Gastroesophageal sphincter (tissue), 4 donors: Measurements from ENCODE around the gene ARFGAP2. TPM values are rescaled to one million over a fixed set of nuclear protein-coding genes. Genes with fewer than 3 reads are reported as not detected.

Source experiments
- ATAC-seq: fragments of 150-250 bp; one replicate; pipeline ENCODE4 v1.9.1; 2016; ENCODE audit warnings: mild to moderate bottlenecking, moderate library complexity
- H3K27ac ChIP-seq, 4 donors: fragments of 200-600 bp; sonication (generic) in 3 of 4; 1 replicate in 3 of 4; 2 replicates in 1 of 4; pipeline ENCODE4 v1.5.1; 2016 to 2019
- H3K27me3 ChIP-seq: fragments of 200-600 bp; sonication (generic); one replicate; pipeline ENCODE4 v1.5.1; 2019
- H3K36me3 ChIP-seq, 2 donors: fragments of 200-600 bp; sonication (generic); one replicate each; pipeline ENCODE4 v1.5.1; 2019; ENCODE audit warnings: control low read depth in 1 of 2
- H3K4me1 ChIP-seq, 3 donors: fragments of 200-600 bp; sonication (generic); 1 replicate in 2 of 3; 2 replicates in 1 of 3; pipeline ENCODE4 v1.5.1; 2016 to 2019; ENCODE audit warnings: control low read depth in 2 of 3
- H3K4me3 ChIP-seq, 2 donors: fragments of 200-600 bp; sonication (generic); one replicate each; pipeline ENCODE4 v1.5.1; 2019; ENCODE audit warnings: mild to moderate bottlenecking in 1 of 2, moderate library complexity in 1 of 2
- H3K9me3 ChIP-seq, 3 donors: fragments of 200-600 bp; sonication (generic); one replicate each; pipeline ENCODE4 v1.5.1; 2017 to 2019; ENCODE audit warnings: control low read depth in 2 of 3
- EP300 ChIP-seq: sonication (generic); formaldehyde crosslinking; IDR thresholded peaks from one replicate; pipeline ENCODE4 v1.6.1; 2017; ENCODE audit warnings: antibody characterized with exemption, mild to moderate bottlenecking
- POLR2A ChIP-seq, 2 donors: fragments of 450-650 bp; IDR thresholded peaks; one replicate each; pipeline ENCODE4 v1.6.1; 2017; ENCODE audit warnings: antibody characterized with exemption in 2 of 2, mild to moderate bottlenecking in 2 of 2, moderate library complexity in 1 of 2
- POLR2AphosphoS5 ChIP-seq: sonication (generic); formaldehyde crosslinking; IDR thresholded peaks from one replicate; pipeline ENCODE4 v1.6.1; 2017; ENCODE audit warnings: antibody characterized with exemption
- WGBS, 2 donors: methylation state at CpG; one replicate each; pipeline ENCODE4 v1.1.5; 2018; ENCODE audit warnings: low coverage in 1 of 2; 5-methylcytosine and 5-hydroxymethylcytosine counted together
- total RNA-seq, 4 donors: library from RNA; depleted of rRNA; stranded (reverse); fragments of >200 nt; gene quantifications; one replicate each; pipeline ENCODE4 v1.1.0, GENCODE V29; 2016
- TF ChIP-seq, protein P1 (sequence below), 4 experiments: fragments of 200-600 bp in 2 of 4; fragments of 450-650 bp in 2 of 4; sonication (generic) in 1 of 4; IDR thresholded peaks; one replicate each; pipeline ENCODE4 v1.5.1; 2017 to 2019; ENCODE audit warnings: antibody characterized with exemption in 4 of 4, mild to moderate bottlenecking in 2 of 4, moderate library complexity in 2 of 4

Gene ARFGAP2
- total RNA-seq, 4 donors from 2014 or later: 127 to 223 (median 198) TPM

DNA sequence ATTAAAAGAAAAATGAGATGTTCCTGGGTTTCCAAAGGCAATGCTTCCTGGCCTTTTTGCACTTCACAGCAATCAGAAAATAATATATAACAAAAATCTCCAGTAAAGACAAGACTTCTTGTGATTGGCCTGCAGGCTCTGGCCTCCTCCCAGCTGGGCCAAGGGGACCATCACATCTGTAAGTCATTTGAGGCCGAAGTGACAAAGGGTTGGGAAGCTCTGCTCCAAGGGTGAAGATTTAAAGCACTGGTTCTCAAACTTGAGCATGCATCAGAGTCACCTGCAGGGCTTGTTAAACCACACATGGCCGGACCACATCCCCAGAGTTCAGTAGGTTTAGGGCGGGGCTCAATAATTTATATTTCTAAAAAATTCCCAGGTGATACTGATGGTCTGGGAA, 32.1 kb downstream of the ARFGAP2 start:
- ATAC-seq: no peak
- H3K27me3 ChIP-seq: no peaks in the 10 kb centered on the region
- H3K27ac ChIP-seq: no peak overlapping the region
- H3K9me3 ChIP-seq: no peaks in the 10 kb centered on the region
- TF ChIP-seq POLR2AphosphoS5 (no peak), POLR2A (IDR thresholded peaks at IDR 0.05) (no peak), EP300 (no peak)
- TF ChIP-seq, protein P1, sequence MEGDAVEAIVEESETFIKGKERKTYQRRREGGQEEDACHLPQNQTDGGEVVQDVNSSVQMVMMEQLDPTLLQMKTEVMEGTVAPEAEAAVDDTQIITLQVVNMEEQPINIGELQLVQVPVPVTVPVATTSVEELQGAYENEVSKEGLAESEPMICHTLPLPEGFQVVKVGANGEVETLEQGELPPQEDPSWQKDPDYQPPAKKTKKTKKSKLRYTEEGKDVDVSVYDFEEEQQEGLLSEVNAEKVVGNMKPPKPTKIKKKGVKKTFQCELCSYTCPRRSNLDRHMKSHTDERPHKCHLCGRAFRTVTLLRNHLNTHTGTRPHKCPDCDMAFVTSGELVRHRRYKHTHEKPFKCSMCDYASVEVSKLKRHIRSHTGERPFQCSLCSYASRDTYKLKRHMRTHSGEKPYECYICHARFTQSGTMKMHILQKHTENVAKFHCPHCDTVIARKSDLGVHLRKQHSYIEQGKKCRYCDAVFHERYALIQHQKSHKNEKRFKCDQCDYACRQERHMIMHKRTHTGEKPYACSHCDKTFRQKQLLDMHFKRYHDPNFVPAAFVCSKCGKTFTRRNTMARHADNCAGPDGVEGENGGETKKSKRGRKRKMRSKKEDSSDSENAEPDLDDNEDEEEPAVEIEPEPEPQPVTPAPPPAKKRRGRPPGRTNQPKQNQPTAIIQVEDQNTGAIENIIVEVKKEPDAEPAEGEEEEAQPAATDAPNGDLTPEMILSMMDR (IDR thresholded peaks at IDR 0.05): no peak
- no peaks in the 10 kb centered on the region for H3K36me3 ChIP-seq
- no peak overlapping the region for H3K4me3 ChIP-seq
- WGBS, 2 donors: 86% methylated on average over 3 of the region's 3 CpGs; no CpG with 5 or more reads in 1 of the 2 donors
- peaks cover 0 to 25% (median 10%) of the 10 kb centered on the region in 3 donors for H3K4me1 ChIP-seq

DNA sequence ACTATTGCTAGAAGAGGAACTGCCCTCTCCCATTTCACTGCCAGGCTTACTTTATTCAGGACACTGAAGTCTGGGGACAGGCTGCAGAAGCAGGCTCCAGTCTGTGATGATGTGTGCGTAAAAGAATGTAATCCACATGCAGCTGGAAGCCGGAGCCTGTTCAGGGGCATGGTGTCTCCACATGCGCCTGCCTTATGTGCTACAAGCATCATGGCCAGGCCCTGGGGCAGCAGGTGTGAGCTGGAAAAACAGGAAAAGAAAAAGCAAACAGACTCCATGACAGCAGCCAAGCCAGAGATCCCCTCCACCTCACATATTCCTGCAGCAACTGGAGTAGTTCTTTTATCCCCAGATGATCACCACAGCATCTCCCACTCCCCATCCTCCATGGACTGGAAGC, 33.4 kb downstream of the ARFGAP2 start:
- Histone ChIP-seq H3K4me1 (peaks cover 0 to 13% (median 0%) of the 10 kb centered on the region in 3 donors), H3K27ac (no peak overlapping the region), H3K9me3 (no peaks in the 10 kb centered on the region), H3K27me3 (no peaks in the 10 kb centered on the region), H3K4me3 (no peak overlapping the region), H3K36me3 (peaks cover 0 to 3% of the 10 kb centered on the region in 2 donors)
- TF ChIP-seq POLR2AphosphoS5: peak; percentile 18
- TF ChIP-seq, protein P1 (IDR thresholded peaks at IDR 0.05): no peak
- 0 to 25% methylated on average over 1 to 3 of the region's 3 CpGs for WGBS, 2 donors
- peak; percentile 53 for ATAC-seq

DNA sequence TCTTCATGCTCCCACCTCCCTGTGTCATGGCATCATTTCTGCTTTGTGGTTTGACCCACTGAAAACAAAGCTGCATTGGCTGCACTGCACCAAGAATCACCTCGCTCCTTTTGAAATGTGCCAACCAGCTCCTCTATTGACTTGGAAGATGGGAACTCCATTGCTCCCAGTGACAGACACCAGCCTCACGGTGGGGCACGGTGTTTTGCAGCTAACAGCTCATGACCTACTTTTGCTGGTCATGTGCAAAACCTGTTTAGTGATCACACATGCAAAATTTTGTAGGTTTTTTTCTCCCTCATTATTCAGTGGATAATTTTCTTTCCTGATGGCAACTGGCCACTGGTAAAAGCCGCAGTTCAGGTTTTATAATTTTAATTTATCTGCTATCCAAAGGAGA, 36.8 kb downstream of the ARFGAP2 start:
- peaks cover 0 to 16% of the 10 kb centered on the region in 2 donors for H3K36me3 ChIP-seq
- no peaks in the 10 kb centered on the region for H3K27me3 ChIP-seq
- no peak for TF ChIP-seq EP300
- TF ChIP-seq, protein P1 (IDR thresholded peaks at IDR 0.05): no peak
- TF ChIP-seq POLR2AphosphoS5: no peak
- TF ChIP-seq POLR2A (IDR thresholded peaks at IDR 0.05): no peak
- H3K27ac ChIP-seq: no peak overlapping the region
- H3K4me3 ChIP-seq: no peak overlapping the region
- no peak for ATAC-seq
- H3K4me1 ChIP-seq: peaks cover 0 to 12% (median 0%) of the 10 kb centered on the region in 3 donors
- no peaks in the 10 kb centered on the region for H3K9me3 ChIP-seq
- 85 to 90% methylated on average over 2 to 3 of the region's 4 CpGs for WGBS, 2 donors

DNA sequence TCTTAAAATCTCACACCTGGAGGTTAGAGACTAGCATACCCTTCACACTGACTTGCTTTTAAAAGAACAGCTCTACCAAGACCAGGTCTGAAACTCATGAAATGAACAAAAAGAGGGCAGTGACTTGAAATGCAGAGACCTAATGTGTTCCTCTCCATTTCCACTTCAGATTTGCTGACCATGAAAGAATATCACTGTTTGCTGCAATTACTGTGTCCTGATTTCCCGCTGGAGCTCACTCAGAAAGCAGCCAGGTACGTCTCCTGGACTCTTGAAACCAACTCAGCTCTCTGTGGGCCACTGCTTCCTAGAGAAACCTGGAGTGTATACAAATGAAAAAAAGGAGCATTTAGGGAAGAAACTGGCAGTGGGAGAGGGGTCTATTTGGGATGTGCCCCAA, 39.2 kb downstream of the ARFGAP2 start:
- Histone ChIP-seq H3K9me3 (no peaks in the 10 kb centered on the region), H3K4me1 (no peaks in the 10 kb centered on the region), H3K36me3 (peaks cover 0 to 16% of the 10 kb centered on the region in 2 donors), H3K4me3 (no peak overlapping the region), H3K27ac (no peak overlapping the region), H3K27me3 (no peaks in the 10 kb centered on the region)
- no peak for ATAC-seq
- no peak for TF ChIP-seq EP300
- TF ChIP-seq POLR2AphosphoS5: no peak
- 94% methylated on average over 2 of the region's 2 CpGs; no CpG with 5 or more reads in 1 of the 2 donors for WGBS, 2 donors

DNA sequence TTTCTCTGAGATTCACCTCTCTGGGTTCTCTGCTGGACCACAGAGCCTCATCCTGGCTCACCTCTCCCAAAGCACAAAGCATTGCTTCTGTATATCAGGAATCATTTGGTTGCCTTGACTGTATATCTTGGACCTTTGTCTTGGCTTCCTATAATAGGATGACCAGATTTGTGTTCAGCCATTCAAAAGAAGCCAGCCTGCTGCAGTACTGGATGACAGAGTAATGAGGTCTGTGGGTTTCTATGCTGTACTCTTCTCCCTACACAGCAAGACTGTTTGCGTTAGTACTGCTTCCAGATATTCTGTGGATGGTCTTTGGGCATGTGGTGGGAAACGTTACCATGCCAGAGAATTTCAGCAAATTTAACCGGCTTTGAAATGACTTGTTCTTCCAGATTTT, 39.8 kb downstream of the ARFGAP2 start:
- no peak overlapping the region for H3K4me3 ChIP-seq
- ATAC-seq: no peak
- no peak for TF ChIP-seq EP300
- no peak for TF ChIP-seq POLR2AphosphoS5
- no peak for TF ChIP-seq POLR2A (IDR thresholded peaks at IDR 0.05)
- TF ChIP-seq, protein P1 (IDR thresholded peaks at IDR 0.05): no peak
- H3K27me3 ChIP-seq: no peaks in the 10 kb centered on the region
- peaks cover 0 to 16% of the 10 kb centered on the region in 2 donors for H3K36me3 ChIP-seq
- no peak overlapping the region for H3K27ac ChIP-seq
- WGBS, 2 donors: 90 to 92% methylated on average over 2 of the region's 3 CpGs
- no peaks in the 10 kb centered on the region for H3K9me3 ChIP-seq
- H3K4me1 ChIP-seq: no peaks in the 10 kb centered on the region
